Activated naive CD8-positive, alpha-beta T cell treated with anti-CD3 and anti-CD28 coated beads, Interleukin-2, amount 10 ng/mL, durations not matched to agents 7 days and 5 days (primary cell): ENCODE data around the gene PPP1R12A. TPM values are rescaled to one million over a fixed set of nuclear protein-coding genes. Genes with fewer than 3 reads are reported as not detected.
"Not testable (repeated sequence)": the region's sequence is repeated elsewhere in the genome, so short reads cannot be mapped to it uniquely, and the experiment has no call there.

ENCODE experiments used
- ATAC-seq: fragments of 150-1000 bp; cut with Tn5 transposase; one replicate; pipeline ENCODE4 v1.10.0; 2021; ENCODE audit warnings: low read depth, moderate library complexity
- POLR2A ChIA-PET: fragments of 350-600 bp; sonication (Branson Sonifier 250); formaldehyde crosslinking; loops from one replicate; lab custom pipeline; 2021; ENCODE audit warnings: antibody characterized with exemption; lab: Charles Lee
- DNase-seq: peaks from one replicate; pipeline ENCODE4 v3.0.0; 2021
- H3K27ac Mint-ChIP-seq: one replicate; pipeline ENCODE4 v1.8.0; 2022; ENCODE audit warnings: mild to moderate bottlenecking, mixed read lengths
- H3K27me3 Mint-ChIP-seq: one replicate; pipeline ENCODE4 v1.8.0; 2022; ENCODE audit warnings: mild to moderate bottlenecking, moderate library complexity, mixed read lengths
- H3K36me3 Mint-ChIP-seq: one replicate; pipeline ENCODE4 v1.8.0; 2021; ENCODE audit warnings: mild to moderate bottlenecking, mixed read lengths
- H3K4me1 Mint-ChIP-seq: one replicate; pipeline ENCODE4 v1.8.0; 2021; ENCODE audit warnings: mixed read lengths
- H3K4me3 Mint-ChIP-seq: one replicate; pipeline ENCODE4 v1.8.0; 2022; ENCODE audit warnings: mild to moderate bottlenecking, moderate library complexity, mixed read lengths
- H3K9me3 Mint-ChIP-seq: one replicate; pipeline ENCODE4 v1.8.0; 2021; ENCODE audit warnings: mixed read lengths
- total RNA-seq, 2 experiments: library from RNA; stranded (reverse); gene quantifications; one replicate each; pipeline ENCODE4 v1.2.3, GENCODE V29; 2021

PPP1R12A gene
- total RNA-seq: 100 to 1,000 TPM; 100 to 111 TPM

GRCh38 chr12:79935021-79935623 is at the start of gene PPP1R12A:
Gene PPP1R12A (minus strand): TSS chr12:79935097. CDS start chr12:79934931, 166 bp downstream.
- H3K9me3 Mint-ChIP-seq: no peaks in the 10 kb centered on the region
- peak within 1 kb of the TSS; percentile 93 for H3K4me3 Mint-ChIP-seq
- H3K4me1 Mint-ChIP-seq: peaks cover 27% of the 10 kb centered on the region
- no peaks in the 10 kb centered on the region for H3K36me3 Mint-ChIP-seq
- peak within 1 kb of the TSS; percentile 91 for H3K27ac Mint-ChIP-seq
- POLR2A ChIA-PET: interaction anchor here (1.0 kb wide), 1 partner anchor 16 kb away, joined by 3 read pairs; no protein-coding TSS in a partner anchor
- peak; percentile 97 for DNase-seq
- ATAC-seq: peak; percentile 88
- no peaks in the 10 kb centered on the region for H3K27me3 Mint-ChIP-seq

- H3K4me1 Mint-ChIP-seq: no peaks in the 10 kb centered on the region
- POLR2A ChIA-PET: no interaction called here
- no peaks in the 10 kb centered on the region for H3K9me3 Mint-ChIP-seq
- no peak overlapping the region for H3K27ac Mint-ChIP-seq
- no peak for ATAC-seq
- no peak overlapping the region for H3K4me3 Mint-ChIP-seq
- DNase-seq: no peak
- H3K36me3 Mint-ChIP-seq: no peaks in the 10 kb centered on the region
- peaks cover 17% of the 10 kb centered on the region for H3K27me3 Mint-ChIP-seq
Measured at GRCh38 chr12:79983986-79984620, 49.2 kb upstream of the PPP1R12A start.

DNA sequence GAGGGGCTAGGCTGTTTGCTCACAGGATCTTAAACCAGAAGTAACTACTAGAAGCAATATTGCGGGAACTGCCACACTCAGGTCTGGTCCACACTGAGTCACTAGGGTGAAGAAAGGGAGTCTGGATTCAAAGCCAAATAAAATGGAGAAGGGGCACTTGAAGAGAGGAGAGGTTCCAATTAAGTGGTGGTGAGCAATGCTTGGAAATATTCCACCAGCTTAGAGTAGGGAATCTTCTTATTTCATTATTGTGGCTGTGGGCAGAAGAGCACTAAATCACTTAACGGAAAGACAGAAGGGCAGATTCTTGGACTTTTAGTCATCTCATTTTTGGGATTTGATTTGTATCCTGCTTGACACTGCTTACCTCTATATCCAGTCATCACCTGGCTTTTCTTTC is 48.6 kb upstream of the PPP1R12A start:
- H3K27me3 Mint-ChIP-seq: peaks cover 19% of the 10 kb centered on the region

GRCh38 chr12:79982086-79983062 is 47.5 kb upstream of the PPP1R12A start:
- POLR2A ChIA-PET: no interaction called here
- Mint-ChIP-seq H3K4me1 (no peaks in the 10 kb centered on the region), H3K4me3 (no peak overlapping the region), H3K9me3 (no peaks in the 10 kb centered on the region), H3K27ac (no peak overlapping the region), H3K27me3 (peaks cover 17% of the 10 kb centered on the region), H3K36me3 (no peaks in the 10 kb centered on the region)
- ATAC-seq: no peak
- DNase-seq: no peak

More for the DNA sequence above, 48.6 kb upstream of the PPP1R12A start:
- Mint-ChIP-seq H3K4me3 (no peak overlapping the region), H3K36me3 (no peaks in the 10 kb centered on the region), H3K27ac (no peak overlapping the region), H3K9me3 (no peaks in the 10 kb centered on the region), H3K4me1 (no peaks in the 10 kb centered on the region)
- ATAC-seq: no peak
- no peak for DNase-seq
- POLR2A ChIA-PET: no interaction called here

- H3K36me3 Mint-ChIP-seq: no peaks in the 10 kb centered on the region
- no peak for DNase-seq
- no peak overlapping the region for H3K4me3 Mint-ChIP-seq
- POLR2A ChIA-PET: no interaction called here
- no peaks in the 10 kb centered on the region for H3K4me1 Mint-ChIP-seq
- no peaks in the 10 kb centered on the region for H3K9me3 Mint-ChIP-seq
- ATAC-seq: no peak
- peaks cover 12% of the 10 kb centered on the region for H3K27me3 Mint-ChIP-seq
- H3K27ac Mint-ChIP-seq: no peak overlapping the region
Measured at GRCh38 chr12:79978692-79979091, 43.8 kb upstream of the PPP1R12A start.

GRCh38 chr12:79977856-79978460 is 43.1 kb upstream of the PPP1R12A start:
- H3K36me3 Mint-ChIP-seq, H3K4me3 Mint-ChIP-seq, H3K27ac Mint-ChIP-seq, H3K4me1 Mint-ChIP-seq, POLR2A ChIA-PET, DNase-seq, ATAC-seq, H3K9me3 Mint-ChIP-seq: not testable (repeated sequence)
- H3K27me3 Mint-ChIP-seq: peaks cover 11% of the 10 kb centered on the region

- H3K36me3 Mint-ChIP-seq: no peaks in the 10 kb centered on the region
- DNase-seq (no peak), ATAC-seq (no peak)
- H3K4me3 Mint-ChIP-seq: no peak overlapping the region
- H3K9me3 Mint-ChIP-seq: no peaks in the 10 kb centered on the region
- no peak overlapping the region for H3K27ac Mint-ChIP-seq
- H3K27me3 Mint-ChIP-seq: peaks cover 11% of the 10 kb centered on the region
- no peaks in the 10 kb centered on the region for H3K4me1 Mint-ChIP-seq
- POLR2A ChIA-PET: interaction anchor here (0.6 kb wide), 1 partner anchor 374 kb away, joined by 3 read pairs; no protein-coding TSS in a partner anchor
Measured at GRCh38 chr12:79975143-79975542, 40.2 kb upstream of the PPP1R12A start.

- Mint-ChIP-seq H3K27ac (no peak overlapping the region), H3K4me1 (no peaks in the 10 kb centered on the region), H3K36me3 (no peaks in the 10 kb centered on the region), H3K4me3 (no peak overlapping the region), H3K27me3 (peaks cover 9% of the 10 kb centered on the region), H3K9me3 (no peaks in the 10 kb centered on the region)
- POLR2A ChIA-PET: no interaction called here
- ATAC-seq (no peak), DNase-seq (no peak)
Measured at GRCh38 chr12:79973801-79974200, 38.9 kb upstream of the PPP1R12A start.

DNA sequence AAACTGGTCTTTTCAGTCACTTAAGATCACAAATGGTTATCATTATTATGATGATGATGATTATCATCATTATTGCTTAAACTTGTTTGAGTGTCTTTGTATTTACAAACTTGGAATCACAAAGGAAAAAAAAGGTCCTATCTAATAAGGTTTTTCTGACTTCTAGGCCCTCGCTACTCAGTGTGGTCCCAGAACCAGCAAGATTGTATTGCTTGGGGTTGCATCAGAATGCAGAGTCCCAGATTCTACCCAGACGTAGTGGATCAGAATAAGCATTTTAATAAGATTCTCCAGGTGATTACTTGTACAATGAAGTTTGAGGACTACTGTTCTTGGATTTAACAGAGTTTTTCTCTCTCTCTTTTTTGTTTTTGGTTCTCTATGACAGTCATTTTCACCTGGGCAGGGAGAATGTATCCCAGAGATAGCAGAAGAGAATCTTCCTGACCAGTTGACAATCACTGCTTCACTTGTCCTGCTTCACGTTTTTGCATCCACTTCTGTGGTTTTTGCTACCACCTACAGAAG is 29.3 kb upstream of the PPP1R12A start:
- POLR2A ChIA-PET: no interaction called here

DNA sequence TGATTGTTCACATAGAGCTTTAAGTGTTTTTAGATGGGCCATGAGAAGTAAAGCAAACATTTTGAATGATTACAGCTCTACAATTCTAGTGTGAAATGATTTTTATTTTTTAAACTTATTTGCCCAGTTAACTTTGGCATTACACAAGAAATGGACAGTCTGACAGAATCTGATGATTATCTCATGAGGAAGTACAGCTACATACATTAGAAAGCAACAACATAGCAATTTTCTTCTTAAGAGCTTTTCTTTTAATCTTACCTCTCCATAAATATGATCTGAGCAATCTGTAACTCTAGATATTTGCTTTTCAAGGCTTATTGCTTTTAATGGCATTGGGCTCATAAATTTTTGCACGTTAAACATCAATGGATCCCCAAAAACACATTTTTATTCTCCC is 26.5 kb upstream of the PPP1R12A start:
- no peaks in the 10 kb centered on the region for H3K4me1 Mint-ChIP-seq
- ATAC-seq: no peak
- POLR2A ChIA-PET: no interaction called here
- no peak overlapping the region for H3K27ac Mint-ChIP-seq
- H3K4me3 Mint-ChIP-seq: no peak overlapping the region
- H3K36me3 Mint-ChIP-seq: no peaks in the 10 kb centered on the region
- peaks cover 4% of the 10 kb centered on the region for H3K27me3 Mint-ChIP-seq
- no peak for DNase-seq
- peaks cover 1% of the 10 kb centered on the region for H3K9me3 Mint-ChIP-seq

More for the DNA sequence above, 29.3 kb upstream of the PPP1R12A start:
- no peaks in the 10 kb centered on the region for H3K36me3 Mint-ChIP-seq
- H3K27me3 Mint-ChIP-seq: peaks cover 7% of the 10 kb centered on the region
- ATAC-seq: no peak
- H3K9me3 Mint-ChIP-seq: peaks cover 1% of the 10 kb centered on the region
- no peaks in the 10 kb centered on the region for H3K4me1 Mint-ChIP-seq
- no peak for DNase-seq
- H3K4me3 Mint-ChIP-seq: no peak overlapping the region
- H3K27ac Mint-ChIP-seq: no peak overlapping the region

GRCh38 chr12:79959484-79959883 is 24.6 kb upstream of the PPP1R12A start:
- no peaks in the 10 kb centered on the region for H3K4me1 Mint-ChIP-seq
- POLR2A ChIA-PET: no interaction called here
- peaks cover 10% of the 10 kb centered on the region for H3K9me3 Mint-ChIP-seq
- H3K36me3 Mint-ChIP-seq: peaks cover 4% of the 10 kb centered on the region
- no peak overlapping the region for H3K4me3 Mint-ChIP-seq
- H3K27ac Mint-ChIP-seq: no peak overlapping the region
- DNase-seq (no peak), ATAC-seq (no peak)
- peaks cover 7% of the 10 kb centered on the region for H3K27me3 Mint-ChIP-seq

- no peak overlapping the region for H3K27ac Mint-ChIP-seq
- no peak for ATAC-seq
- DNase-seq: no peak
- peaks cover 8% of the 10 kb centered on the region for H3K9me3 Mint-ChIP-seq
- H3K4me1 Mint-ChIP-seq: peaks cover 4% of the 10 kb centered on the region
- peaks cover 9% of the 10 kb centered on the region for H3K27me3 Mint-ChIP-seq
- H3K36me3 Mint-ChIP-seq: peaks cover 4% of the 10 kb centered on the region
- H3K4me3 Mint-ChIP-seq: no peak overlapping the region
- POLR2A ChIA-PET: no interaction called here
Measured at GRCh38 chr12:79956896-79957295, 22.0 kb upstream of the PPP1R12A start.

GRCh38 chr12:79955561-79955960 is 20.7 kb upstream of the PPP1R12A start:
- Mint-ChIP-seq H3K36me3 (peaks cover 4% of the 10 kb centered on the region), H3K4me1 (peaks cover 4% of the 10 kb centered on the region), H3K27me3 (peaks cover 11% of the 10 kb centered on the region), H3K4me3 (no peak overlapping the region), H3K27ac (no peak overlapping the region), H3K9me3 (peaks cover 8% of the 10 kb centered on the region)
- DNase-seq (no peak), ATAC-seq (no peak)
- POLR2A ChIA-PET: no interaction called here
